Esophagus squamous epithelium (tissue), 4 donors: ENCODE data around the gene CMTM8.

Experiments used
- POLR2A ChIP-seq, 4 donors: fragments of 450-650 bp; IDR thresholded peaks; one replicate each; pipeline ENCODE4 v1.6.1; 2017; ENCODE audit warnings: antibody characterized with exemption in 4 of 4, mild to moderate bottlenecking in 4 of 4, moderate library complexity in 3 of 4
- TF ChIP-seq, protein P1 (sequence below), 6 experiments: fragments of 450-650 bp in 4 of 6; fragments of 200-600 bp in 2 of 6; sonication (generic) in 2 of 6; IDR thresholded peaks; one replicate each; pipeline ENCODE4 v1.5.1; 2016 to 2019; ENCODE audit warnings: antibody characterized with exemption in 6 of 6, mild to moderate bottlenecking in 4 of 6, moderate library complexity in 4 of 6

DNA sequence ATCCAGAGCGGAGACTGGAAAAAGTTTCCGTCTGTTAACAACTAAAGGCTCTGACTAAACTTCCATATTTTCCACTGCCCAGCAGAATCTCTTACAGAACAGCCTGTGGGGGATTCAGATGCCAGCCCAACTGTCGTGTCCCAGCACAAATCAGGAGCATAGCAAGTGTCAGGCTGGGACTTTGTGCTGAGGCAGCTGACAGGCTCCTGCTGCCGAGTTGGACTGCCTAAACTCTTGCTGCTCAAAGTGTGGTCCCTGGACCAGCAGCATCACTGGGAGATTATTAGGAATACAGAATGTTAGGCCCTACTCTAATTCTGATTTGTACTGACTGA, 122.0 kb downstream of the CMTM8 start:
- TF ChIP-seq, protein P1, sequence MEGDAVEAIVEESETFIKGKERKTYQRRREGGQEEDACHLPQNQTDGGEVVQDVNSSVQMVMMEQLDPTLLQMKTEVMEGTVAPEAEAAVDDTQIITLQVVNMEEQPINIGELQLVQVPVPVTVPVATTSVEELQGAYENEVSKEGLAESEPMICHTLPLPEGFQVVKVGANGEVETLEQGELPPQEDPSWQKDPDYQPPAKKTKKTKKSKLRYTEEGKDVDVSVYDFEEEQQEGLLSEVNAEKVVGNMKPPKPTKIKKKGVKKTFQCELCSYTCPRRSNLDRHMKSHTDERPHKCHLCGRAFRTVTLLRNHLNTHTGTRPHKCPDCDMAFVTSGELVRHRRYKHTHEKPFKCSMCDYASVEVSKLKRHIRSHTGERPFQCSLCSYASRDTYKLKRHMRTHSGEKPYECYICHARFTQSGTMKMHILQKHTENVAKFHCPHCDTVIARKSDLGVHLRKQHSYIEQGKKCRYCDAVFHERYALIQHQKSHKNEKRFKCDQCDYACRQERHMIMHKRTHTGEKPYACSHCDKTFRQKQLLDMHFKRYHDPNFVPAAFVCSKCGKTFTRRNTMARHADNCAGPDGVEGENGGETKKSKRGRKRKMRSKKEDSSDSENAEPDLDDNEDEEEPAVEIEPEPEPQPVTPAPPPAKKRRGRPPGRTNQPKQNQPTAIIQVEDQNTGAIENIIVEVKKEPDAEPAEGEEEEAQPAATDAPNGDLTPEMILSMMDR (IDR thresholded peaks at IDR 0.05): no peak
- TF ChIP-seq POLR2A (IDR thresholded peaks at IDR 0.05): no peak
